Naive thymus-derived CD4-positive, alpha-beta T cell (primary cell): ENCODE results near the gene AKR1A1. TPM values are rescaled to one million over a fixed set of nuclear protein-coding genes. Genes with fewer than 3 reads are reported as not detected.
A peak's percentile ranks its signal among the peaks of the same experiment; 100 is the strongest.
"Not testable (repeated sequence)": the region's sequence is repeated elsewhere in the genome, so short reads cannot be mapped to it uniquely, and the experiment has no call there.

Experiments used
- ATAC-seq: fragments of 150-1000 bp; cut with Tn5 transposase; 2 replicates; pipeline ENCODE4 v1.10.0; 2021; ENCODE audit warnings: mild to moderate bottlenecking, moderate library complexity
- CTCF ChIA-PET: fragments of 350-600 bp; sonication (Branson Sonifier 250); formaldehyde crosslinking; loops from one replicate; lab custom pipeline; 2021; ENCODE audit warnings: antibody characterized with exemption; lab: Charles Lee
- POLR2A ChIA-PET: fragments of 350-600 bp; sonication (Branson Sonifier 250); formaldehyde crosslinking; loops from one replicate; lab custom pipeline; 2021; ENCODE audit warnings: antibody characterized with exemption, inconsistent platforms; lab: Charles Lee
- DNase-seq, 9 donors: peaks; one replicate each; pipeline versions ENCODE4 v3.0.0 to v3.0.0-alpha.2; 2020 to 2022; ENCODE audit warnings: mixed read lengths in 1 of 9
- H3K27ac ChIP-seq: one replicate; pipeline ENCODE4 v1.7.0; 2013; ENCODE audit warnings: mild to moderate bottlenecking, low read depth, low read length, moderate library complexity
- H3K27me3 ChIP-seq, 2 donors: one replicate each; pipeline ENCODE4 v1.7.0; 2013; ENCODE audit warnings: low read length in 2 of 2, mild to moderate bottlenecking in 2 of 2, moderate library complexity in 2 of 2; ENCODE audit not compliant: control insufficient read depth in 2 of 2, insufficient read depth in 2 of 2
- H3K36me3 ChIP-seq, 3 experiments: 1 replicate in 2 of 3; 2 replicates in 1 of 3; pipeline ENCODE4 v1.7.0; 2013; ENCODE audit warnings: low read length in 3 of 3, mild to moderate bottlenecking in 3 of 3, moderate library complexity in 1 of 3; ENCODE audit not compliant: insufficient read depth in 3 of 3, control insufficient read depth in 2 of 3
- H3K4me1 ChIP-seq, 2 donors: one replicate each; pipeline ENCODE4 v1.7.0; 2013; ENCODE audit warnings: low read length in 2 of 2, mild to moderate bottlenecking in 2 of 2, moderate library complexity in 1 of 2; ENCODE audit not compliant: control insufficient read depth in 2 of 2, insufficient read depth in 2 of 2
- H3K4me3 ChIP-seq: 2 replicates; pipeline ENCODE4 v1.7.0; 2013; ENCODE audit warnings: mild to moderate bottlenecking, low read length
- H3K9me3 ChIP-seq, 3 experiments: 1 replicate in 2 of 3; 2 replicates in 1 of 3; pipeline ENCODE4 v1.7.0; 2013; ENCODE audit warnings: low read length in 3 of 3; ENCODE audit not compliant: control insufficient read depth in 2 of 3
- H3K27ac Mint-ChIP-seq, 9 donors: one replicate each; pipeline ENCODE4 v1.8.0; 2020 to 2022; ENCODE audit warnings: mixed read lengths in 9 of 9, mild to moderate bottlenecking in 8 of 9, moderate library complexity in 5 of 9, inconsistent platforms in 2 of 9
- H3K27me3 Mint-ChIP-seq, 5 donors: one replicate each; pipeline ENCODE4 v1.8.0; 2021 to 2022; ENCODE audit warnings: mixed read lengths in 5 of 5, mild to moderate bottlenecking in 1 of 5
- H3K36me3 Mint-ChIP-seq, 5 donors: one replicate each; pipeline ENCODE4 v1.8.0; 2020 to 2022; ENCODE audit warnings: mixed read lengths in 5 of 5, mild to moderate bottlenecking in 3 of 5, inconsistent platforms in 1 of 5
- H3K4me1 Mint-ChIP-seq, 7 donors: one replicate each; pipeline ENCODE4 v1.8.0; 2020 to 2022; ENCODE audit warnings: mixed read lengths in 7 of 7, mild to moderate bottlenecking in 3 of 7, inconsistent platforms in 1 of 7
- H3K4me3 Mint-ChIP-seq, 10 donors: one replicate each; pipeline ENCODE4 v1.8.0; 2020 to 2022; ENCODE audit warnings: mild to moderate bottlenecking in 10 of 10, mixed read lengths in 10 of 10, moderate library complexity in 6 of 10, inconsistent platforms in 2 of 10
- H3K9me3 Mint-ChIP-seq, 11 donors: one replicate each; pipeline ENCODE4 v1.8.0; 2020 to 2022; ENCODE audit warnings: mixed read lengths in 11 of 11, mild to moderate bottlenecking in 4 of 11, inconsistent platforms in 1 of 11, moderate library complexity in 1 of 11
- intact Hi-C, 2 donors: fragments of 100-400 bp; cut with micrococcal nuclease; formaldehyde crosslinking; loops; one replicate each; pipeline ENCODE4 v1.15.1; 2023
- polyA plus RNA-seq, 2 donors: library from polyadenylated mRNA; unstranded; fragments of 300-500 nt; fragmentation: Illumina TruSeq; gene quantifications; one replicate each; pipeline ENCODE4 v1.2.3, GENCODE V29; 2021
- total RNA-seq, 6 experiments: library from RNA in 5 of 6; stranded (reverse) in 5 of 6; gene quantifications; 1 replicate in 5 of 6; 2 replicates in 1 of 6; pipeline ENCODE4 v1.2.3 and lab custom pipeline; 2021 to 2026

The AKR1A1 gene
- total and polyA plus RNA-seq, 7 experiments from 2014 or later: 47.5 to 155 (median 76.3) TPM

DNA sequence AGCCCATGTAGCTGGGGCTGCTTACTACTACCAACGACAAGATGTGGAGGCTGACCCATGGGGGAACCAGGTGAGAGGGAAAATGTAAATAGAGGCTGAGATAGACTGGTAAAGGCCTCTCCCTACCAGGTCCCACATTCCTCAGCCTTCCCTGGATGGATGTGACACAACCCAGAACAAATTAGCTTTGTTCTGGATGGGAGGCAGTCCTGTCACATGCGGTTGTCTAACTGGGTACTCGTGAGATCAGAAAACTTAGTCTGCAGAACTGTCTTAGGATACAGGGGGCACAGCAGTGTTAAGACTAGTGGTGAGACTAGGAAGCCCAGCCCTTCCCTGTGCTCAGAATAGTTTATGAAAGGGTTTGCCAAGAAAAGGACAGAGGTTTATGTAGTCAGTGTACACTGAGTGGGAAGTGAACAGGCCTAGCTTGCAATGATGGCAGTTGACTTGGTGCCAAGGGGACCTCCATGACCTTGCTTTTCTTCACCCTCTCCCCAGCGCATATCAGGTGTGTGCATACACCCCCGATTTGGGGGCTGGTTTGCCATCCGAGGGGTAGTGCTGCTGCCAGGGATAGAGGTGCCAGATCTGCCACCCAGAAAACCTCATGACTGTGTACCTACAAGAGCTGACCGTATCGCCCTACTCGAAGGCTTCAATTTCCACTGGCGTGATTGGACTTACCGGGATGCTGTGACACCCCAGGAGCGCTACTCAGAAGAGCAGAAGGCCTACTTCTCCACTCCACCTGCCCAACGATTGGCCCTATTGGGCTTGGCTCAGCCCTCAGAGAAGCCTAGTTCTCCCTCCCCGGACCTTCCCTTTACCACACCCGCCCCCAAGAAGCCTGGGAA is 42.1 kb upstream of the AKR1A1 start:
- Mint-ChIP-seq H3K9me3 (no peaks in the 10 kb centered on the region), H3K27me3 (no peaks in the 10 kb centered on the region), H3K27ac (peak overlapping the region in 7 of 9 donors; percentile 3 to 87 (median 38)), H3K36me3 (peaks cover 0 to 22% (median 8%) of the 10 kb centered on the region in 5 donors), H3K4me3 (no peak overlapping the region), H3K4me1 (peaks cover 0 to 8% (median 3%) of the 10 kb centered on the region in 7 donors)
- DNase-seq (no peak), ATAC-seq (no peak)
- H3K9me3 ChIP-seq: no peaks in the 10 kb centered on the region
- H3K4me3 ChIP-seq: no peak overlapping the region
- H3K36me3 ChIP-seq: peaks cover 13 to 59% (median 13%) of the 10 kb centered on the region in 3 experiments
- no peaks in the 10 kb centered on the region for H3K4me1 ChIP-seq
- intact Hi-C loops: no loop called here
- no peaks in the 10 kb centered on the region for H3K27me3 ChIP-seq
- ChIA-PET CTCF (interaction anchor here (0.6 to 1.2 kb wide), 3 partner anchors 61 to 153 kb away, joined by 3 to 4 read pairs (median 4); no protein-coding TSS in a partner anchor), POLR2A (interaction anchor here (1.2 to 2.3 kb wide), 2 partner anchors 10 to 13 kb away, joined by 3 to 10 read pairs; partner anchors contain the start of gene PRDX1)
- H3K27ac ChIP-seq: no peak overlapping the region

DNA sequence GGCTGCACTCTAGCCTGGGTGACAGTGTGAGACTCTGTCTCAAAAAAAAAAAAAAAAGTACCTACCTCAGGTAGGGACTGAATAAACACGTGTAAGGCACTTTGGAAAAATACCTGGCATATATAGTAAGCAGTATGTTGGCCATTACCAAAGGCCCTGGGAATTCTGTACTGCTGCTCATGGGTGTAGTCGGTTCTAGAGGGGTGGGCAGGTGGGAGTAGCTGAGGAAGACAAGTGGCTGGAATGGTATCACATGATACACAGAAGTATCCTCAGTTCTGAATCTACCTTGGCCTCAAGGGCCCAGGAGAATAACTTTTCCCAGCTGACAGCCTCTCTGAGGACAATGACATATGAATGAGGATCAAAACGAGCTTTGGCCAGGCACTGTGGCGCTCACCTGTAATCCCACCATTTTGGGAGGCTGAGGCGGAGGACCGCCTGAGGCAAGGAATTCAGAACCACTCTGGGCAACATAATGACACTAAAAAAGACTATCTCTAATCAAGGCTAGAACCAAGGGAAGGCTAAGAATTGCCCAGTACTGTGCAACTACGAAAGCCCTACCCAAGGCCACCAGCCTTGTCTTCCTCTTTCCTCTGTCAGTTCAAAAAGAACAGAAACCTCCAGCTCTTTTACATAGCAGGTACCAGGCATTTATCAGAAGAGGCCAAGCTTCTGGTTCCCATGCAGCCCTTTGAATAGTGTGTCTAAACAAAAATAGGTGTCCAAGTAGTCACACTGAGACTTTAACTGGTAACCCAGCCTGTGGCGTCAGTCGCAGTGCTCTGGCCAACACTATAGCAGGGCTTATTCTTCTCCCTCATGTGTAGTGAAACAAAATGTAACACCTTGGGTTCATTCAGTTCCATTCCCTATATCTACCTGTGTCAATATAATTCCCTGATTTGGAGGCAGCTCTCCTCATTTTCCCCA is 40.3 kb upstream of the AKR1A1 start:
- Mint-ChIP-seq H3K36me3 (peaks cover 0 to 33% (median 8%) of the 10 kb centered on the region in 5 donors), H3K9me3 (no peaks in the 10 kb centered on the region), H3K4me3 (no peak overlapping the region), H3K4me1 (peaks cover 0 to 12% (median 3%) of the 10 kb centered on the region in 7 donors), H3K27me3 (no peaks in the 10 kb centered on the region), H3K27ac (peak overlapping the region in 1 of 9 donors; percentile 45)
- Histone ChIP-seq H3K27ac (no peak overlapping the region), H3K9me3 (no peaks in the 10 kb centered on the region), H3K27me3 (no peaks in the 10 kb centered on the region), H3K36me3 (peaks cover 13 to 77% (median 18%) of the 10 kb centered on the region in 3 experiments), H3K4me3 (no peak overlapping the region), H3K4me1 (no peaks in the 10 kb centered on the region)
- ATAC-seq (no peak), DNase-seq (no peak)
- CTCF ChIA-PET: interaction anchor here (0.6 to 4.4 kb wide), 4 partner anchors 19 to 715 kb away, joined by 3 to 96 read pairs (median 6); no protein-coding TSS in a partner anchor
- POLR2A ChIA-PET: interaction anchor here (0.6 to 4.0 kb wide), 7 partner anchors 9 to 765 kb away, joined by 3 to 20 read pairs (median 5); partner anchors contain the start of genes AKR1A1, CCDC163, MMACHC and PRDX1
- intact Hi-C loops: no loop called here

DNA sequence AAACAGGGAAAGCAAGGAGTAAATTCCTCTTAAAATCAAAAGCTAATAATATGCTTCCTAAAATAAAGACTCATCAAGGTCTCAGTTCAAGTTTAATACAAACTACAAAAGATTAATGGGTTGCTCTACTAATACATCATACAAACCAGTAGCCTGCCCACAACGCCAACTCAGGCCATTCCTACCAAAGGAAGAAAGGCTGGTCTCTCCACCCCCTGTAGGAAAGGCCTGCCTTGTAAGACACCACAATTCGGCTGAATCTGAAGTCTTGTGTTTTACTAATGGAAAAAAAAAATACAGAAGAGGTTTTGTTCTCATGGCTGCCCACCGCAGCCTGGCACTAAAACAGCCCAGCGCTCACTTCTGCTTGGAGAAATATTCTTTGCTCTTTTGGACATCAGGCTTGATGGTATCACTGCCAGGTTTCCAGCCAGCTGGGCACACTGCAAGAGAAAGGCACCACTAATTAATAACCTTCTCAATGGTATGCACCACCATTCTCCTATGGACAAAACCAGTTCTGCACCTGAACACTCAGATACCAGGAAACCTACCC is 39.6 kb upstream of the AKR1A1 start:
- no peak overlapping the region for H3K27ac ChIP-seq
- ChIA-PET CTCF (interaction anchor here (0.7 to 4.4 kb wide), 4 partner anchors 20 to 714 kb away, joined by 3 to 96 read pairs (median 6); no protein-coding TSS in a partner anchor), POLR2A (interaction anchor here (0.6 to 4.0 kb wide), 6 partner anchors 8 to 766 kb away, joined by 3 to 20 read pairs (median 4); partner anchors contain the start of genes AKR1A1, CCDC163, MMACHC and PRDX1)
- H3K9me3 ChIP-seq: no peaks in the 10 kb centered on the region
- H3K4me3 Mint-ChIP-seq: no peak overlapping the region
- DNase-seq: no peak
- H3K4me3 ChIP-seq: no peak overlapping the region
- no peak for ATAC-seq
- H3K36me3 ChIP-seq: peaks cover 17 to 84% (median 21%) of the 10 kb centered on the region in 3 experiments
- H3K27me3 Mint-ChIP-seq: no peaks in the 10 kb centered on the region
- no peaks in the 10 kb centered on the region for H3K4me1 ChIP-seq
- peaks cover 0 to 14% (median 4%) of the 10 kb centered on the region in 7 donors for H3K4me1 Mint-ChIP-seq
- intact Hi-C loops: no loop called here
- H3K9me3 Mint-ChIP-seq: no peaks in the 10 kb centered on the region
- peak overlapping the region in 3 of 9 donors; percentile 30 to 57 (median 39) for H3K27ac Mint-ChIP-seq
- peaks cover 3 to 40% (median 15%) of the 10 kb centered on the region in 5 donors for H3K36me3 Mint-ChIP-seq
- no peaks in the 10 kb centered on the region for H3K27me3 ChIP-seq

DNA sequence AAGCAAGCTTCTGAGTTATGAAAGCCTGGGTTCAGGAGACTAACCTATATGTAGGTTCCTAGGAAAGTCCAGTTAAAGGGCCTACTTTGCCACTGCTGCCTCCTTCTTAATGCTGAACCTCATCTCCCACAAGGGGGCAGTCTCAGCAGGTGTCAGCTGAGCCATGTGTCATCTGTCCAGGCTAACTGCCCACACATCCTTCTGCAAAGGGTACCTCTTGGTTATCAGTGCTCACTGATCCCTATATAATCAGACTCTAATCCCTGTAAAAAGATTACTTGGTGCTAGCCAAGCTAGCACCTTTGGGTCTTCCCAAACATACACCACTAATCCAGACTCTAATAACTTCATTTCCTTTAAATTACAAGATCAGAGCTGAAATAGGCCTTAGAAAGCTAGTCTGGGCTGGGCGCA is 38.0 kb upstream of the AKR1A1 start:
- Mint-ChIP-seq H3K36me3 (peaks cover 3 to 42% (median 16%) of the 10 kb centered on the region in 5 donors), H3K4me3 (no peak overlapping the region), H3K27ac (peak overlapping the region in 3 of 9 donors; percentile 18 to 28 (median 21))

DNA sequence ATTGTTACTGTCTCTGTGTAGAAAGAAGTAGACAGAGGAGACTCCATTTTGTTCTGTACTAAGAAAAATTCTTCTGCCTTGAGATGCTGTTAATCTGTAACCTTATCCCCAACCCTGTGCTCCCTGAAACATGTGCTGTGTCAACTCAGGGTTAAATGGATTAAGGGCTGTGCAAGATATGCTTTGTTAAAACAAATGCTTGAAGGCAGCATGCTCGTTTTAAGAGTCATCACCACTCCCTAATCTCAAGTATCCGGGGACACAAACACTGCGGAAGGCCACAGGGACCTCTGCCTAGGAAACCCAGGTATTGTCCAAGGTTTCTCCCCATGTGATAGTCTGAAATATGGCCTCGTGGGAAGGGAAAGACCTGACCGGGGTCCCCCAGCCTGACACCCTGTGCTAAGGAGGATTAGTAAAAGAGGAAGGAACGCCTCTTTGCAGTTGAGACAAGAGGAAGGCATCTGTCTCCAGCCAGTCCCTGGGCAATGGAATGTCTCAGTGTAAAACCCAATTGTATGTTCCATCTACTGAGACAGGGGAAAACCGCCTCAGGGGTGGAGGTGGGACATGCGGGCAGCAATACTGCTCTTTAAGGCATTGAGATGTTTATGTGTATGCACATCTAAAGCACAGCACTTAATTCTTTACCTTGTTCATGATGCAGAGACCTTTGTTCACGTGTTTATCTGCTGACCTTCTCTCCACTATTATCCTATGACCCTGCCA is 36.9 kb upstream of the AKR1A1 start:
- ATAC-seq, intact Hi-C loops, H3K4me3 ChIP-seq, H3K9me3 ChIP-seq, H3K4me1 ChIP-seq, H3K9me3 Mint-ChIP-seq, H3K27ac ChIP-seq, H3K27me3 ChIP-seq, DNase-seq, H3K4me3 Mint-ChIP-seq, H3K27me3 Mint-ChIP-seq: not testable (repeated sequence)
- H3K4me1 Mint-ChIP-seq: peaks cover 0 to 30% (median 3%) of the 10 kb centered on the region in 7 donors
- H3K36me3 ChIP-seq: peaks cover 17 to 87% (median 21%) of the 10 kb centered on the region in 3 experiments
- peaks cover 3 to 39% (median 16%) of the 10 kb centered on the region in 5 donors for H3K36me3 Mint-ChIP-seq
- POLR2A ChIA-PET: interaction anchor here (1.4 to 4.0 kb wide), 3 partner anchors 8 to 56 kb away, joined by 5 to 20 read pairs (median 7); partner anchors contain the start of genes CCDC163, MMACHC and PRDX1
- CTCF ChIA-PET: interaction anchor here (1.1 to 4.4 kb wide), 8 partner anchors 8 to 69 kb away, joined by 4 to 96 read pairs (median 6); partner anchors contain the start of genes AKR1A1, CCDC163, MMACHC and PRDX1
- H3K27ac Mint-ChIP-seq: peak overlapping the region in 1 of 9 donors; percentile 18

More for the DNA sequence above, 38.0 kb upstream of the AKR1A1 start:
- POLR2A ChIA-PET: interaction anchor here (0.6 to 4.0 kb wide), 8 partner anchors 9 to 498 kb away, joined by 3 to 20 read pairs (median 4); partner anchors contain the start of genes CCDC163, MMACHC, PRDX1 and TESK2
- peaks cover 0 to 26% (median 3%) of the 10 kb centered on the region in 7 donors for H3K4me1 Mint-ChIP-seq
- no peaks in the 10 kb centered on the region for H3K27me3 ChIP-seq
- H3K4me1 ChIP-seq: no peaks in the 10 kb centered on the region
- H3K36me3 ChIP-seq: peaks cover 17 to 92% (median 21%) of the 10 kb centered on the region in 3 experiments
- DNase-seq: peak; percentile 23 to 58 (median 43)
- no peaks in the 10 kb centered on the region for H3K27me3 Mint-ChIP-seq
- H3K9me3 ChIP-seq: no peaks in the 10 kb centered on the region
- ATAC-seq: peak; percentile 89
- H3K27ac ChIP-seq: no peak overlapping the region
- H3K4me3 ChIP-seq: no peak overlapping the region
- CTCF ChIA-PET: interaction anchor here (0.6 to 4.4 kb wide), 14 partner anchors 9 to 786 kb away, joined by 3 to 96 read pairs (median 6); partner anchors contain the start of genes AKR1A1, CCDC163, MMACHC and PRDX1
- no peaks in the 10 kb centered on the region for H3K9me3 Mint-ChIP-seq
- intact Hi-C loops: loop anchor here (1.0 kb wide), 1 partner anchor 58 kb away; no protein-coding TSS in a partner anchor
